GM08714 (cell line): ENCODE results near the gene USP48.
"Not testable (repeated sequence)": the region's sequence is repeated elsewhere in the genome, so short reads cannot be mapped to it uniquely, and the experiment has no call there.

ENCODE experiments used
- H3K4me3 ChIP-seq: fragments of 200-500 bp; sonication (Bioruptor generic); 2 replicates; pipeline ENCODE4 v1.5.1; 2014; ENCODE audit warnings: mild to moderate bottlenecking, low read length, inconsistent platforms
- ZNF274 ChIP-seq: IDR thresholded peaks from 2 replicates; pipeline ENCODE4 v1.6.1; 2012; ENCODE audit warnings: mild to moderate bottlenecking, low read depth, low read length

Gene USP48

GRCh38 chr1:21689661-21690372 lies 93.1 kb downstream of the USP48 start:
- H3K4me3 ChIP-seq, result no peak overlapping the region
- TF ChIP-seq ZNF274, result no peak

GRCh38 chr1:21687081-21687529 lies 95.8 kb downstream of the USP48 start:
- no peak for TF ChIP-seq ZNF274
- H3K4me3 ChIP-seq, result no peak overlapping the region

- no peak overlapping the region for H3K4me3 ChIP-seq
- no peak for TF ChIP-seq ZNF274
Observed at GRCh38 chr1:21685946-21686678, 96.8 kb downstream of the USP48 start.

GRCh38 chr1:21681426-21681825 lies 101.5 kb downstream of the USP48 start:
- no peak for TF ChIP-seq ZNF274
- no peak overlapping the region for H3K4me3 ChIP-seq

- TF ChIP-seq ZNF274, result no peak
- no peak overlapping the region for H3K4me3 ChIP-seq
Observed at GRCh38 chr1:21680918-21681317, 102.0 kb downstream of the USP48 start.

- no peak for TF ChIP-seq ZNF274
- no peak overlapping the region for H3K4me3 ChIP-seq
Observed at GRCh38 chr1:21680381-21680780, 102.6 kb downstream of the USP48 start.

- no peak for TF ChIP-seq ZNF274
Observed at GRCh38 chr1:21677168-21677567, 105.8 kb downstream of the USP48 start.

GRCh38 chr1:21674957-21675356 lies 108.0 kb downstream of the USP48 start:
- no peak for TF ChIP-seq ZNF274
- no peak overlapping the region for H3K4me3 ChIP-seq

More at GRCh38 chr1:21677168-21677567, 105.8 kb downstream of the USP48 start:
- H3K4me3 ChIP-seq, result no peak overlapping the region

GRCh38 chr1:21673853-21674252 lies 109.1 kb downstream of the USP48 start:
- H3K4me3 ChIP-seq, result not testable (repeated sequence)

GRCh38 chr1:21673277-21673780 lies 109.6 kb downstream of the USP48 start:
- H3K4me3 ChIP-seq, result no peak overlapping the region
- TF ChIP-seq ZNF274, result no peak

- TF ChIP-seq ZNF274, result no peak
- H3K4me3 ChIP-seq, result no peak overlapping the region
Observed at GRCh38 chr1:21672478-21673276, 110.3 kb downstream of the USP48 start.

- H3K4me3 ChIP-seq, result no peak overlapping the region
- TF ChIP-seq ZNF274, result no peak
Observed at GRCh38 chr1:21671915-21672314, 111.0 kb downstream of the USP48 start.

- no peak overlapping the region for H3K4me3 ChIP-seq
- TF ChIP-seq ZNF274, result no peak
Observed at GRCh38 chr1:21670956-21671902, 111.7 kb downstream of the USP48 start.
